A673 (cell line): Measurements from ENCODE around the gene ASTN2.

Experiments
- EZH2 ChIP-seq: fragments of 200-600 bp; sonication (generic); IDR thresholded peaks from 2 replicates; pipeline ENCODE4 v1.6.1; 2017; ENCODE audit warnings: borderline replicate concordance, low read depth, mild to moderate bottlenecking, mixed read lengths, antibody characterized with exemption, low read length; ENCODE audit not compliant: poor library complexity, severe bottlenecking
- TF ChIP-seq, protein P1 (sequence below): fragments of 300-800, 200-600 bp; sonication (generic); conservative IDR thresholded peaks from 2 replicates; pipeline ENCODE4 v1.5.1; 2017; ENCODE audit warnings: low read depth, mild to moderate bottlenecking, antibody characterized with exemption, low read length, moderate library complexity, mixed read lengths

DNA sequence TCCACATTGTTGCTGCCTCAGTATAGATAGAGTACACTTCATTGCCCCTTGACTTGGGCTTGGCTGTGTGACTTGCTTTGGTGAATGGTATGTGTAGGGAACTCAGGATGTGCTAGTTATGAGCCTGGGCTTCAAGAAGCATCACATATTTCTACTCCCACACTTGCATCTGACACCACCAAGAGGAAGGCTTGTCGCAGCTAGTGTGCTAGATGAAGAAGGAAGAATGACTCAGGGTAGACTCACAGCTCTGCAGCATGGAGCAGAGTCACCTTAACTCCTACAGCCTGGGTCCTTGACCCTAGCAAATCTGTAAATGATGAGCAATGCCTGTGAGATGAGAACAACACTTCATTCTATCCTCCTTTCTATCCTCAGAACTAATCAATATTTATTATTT, 261.8 kb downstream of the ASTN2 start:
- TF ChIP-seq, protein P1, sequence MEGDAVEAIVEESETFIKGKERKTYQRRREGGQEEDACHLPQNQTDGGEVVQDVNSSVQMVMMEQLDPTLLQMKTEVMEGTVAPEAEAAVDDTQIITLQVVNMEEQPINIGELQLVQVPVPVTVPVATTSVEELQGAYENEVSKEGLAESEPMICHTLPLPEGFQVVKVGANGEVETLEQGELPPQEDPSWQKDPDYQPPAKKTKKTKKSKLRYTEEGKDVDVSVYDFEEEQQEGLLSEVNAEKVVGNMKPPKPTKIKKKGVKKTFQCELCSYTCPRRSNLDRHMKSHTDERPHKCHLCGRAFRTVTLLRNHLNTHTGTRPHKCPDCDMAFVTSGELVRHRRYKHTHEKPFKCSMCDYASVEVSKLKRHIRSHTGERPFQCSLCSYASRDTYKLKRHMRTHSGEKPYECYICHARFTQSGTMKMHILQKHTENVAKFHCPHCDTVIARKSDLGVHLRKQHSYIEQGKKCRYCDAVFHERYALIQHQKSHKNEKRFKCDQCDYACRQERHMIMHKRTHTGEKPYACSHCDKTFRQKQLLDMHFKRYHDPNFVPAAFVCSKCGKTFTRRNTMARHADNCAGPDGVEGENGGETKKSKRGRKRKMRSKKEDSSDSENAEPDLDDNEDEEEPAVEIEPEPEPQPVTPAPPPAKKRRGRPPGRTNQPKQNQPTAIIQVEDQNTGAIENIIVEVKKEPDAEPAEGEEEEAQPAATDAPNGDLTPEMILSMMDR = no peak
- no peak for TF ChIP-seq EZH2
